Naive thymus-derived CD8-positive, alpha-beta T cell (primary cell): Measurements from ENCODE around the gene NET1. TPM values are rescaled to one million over a fixed set of nuclear protein-coding genes. Genes with fewer than 3 reads are reported as not detected.

Experiments used
- ATAC-seq, 2 donors: fragments of 150-1000 bp; cut with Tn5 transposase in 1 of 2; sonication (Bioruptor Pico), chemical (Tn5 transposase) in 1 of 2; 1 replicate in 1 of 2; 2 replicates in 1 of 2; pipeline ENCODE4 v1.10.0; 2021; ENCODE audit warnings: mild to moderate bottlenecking in 2 of 2, moderate library complexity in 2 of 2
- POLR2A ChIA-PET: fragments of 350-600 bp; sonication (Branson Sonifier 250); formaldehyde crosslinking; loops from one replicate; lab custom pipeline; 2021; ENCODE audit warnings: antibody characterized with exemption; lab: Charles Lee
- DNase-seq, 10 donors: peaks; one replicate each; pipeline versions ENCODE4 v3.0.0 to v3.0.0-alpha.2; 2020 to 2022
- H3K27ac Mint-ChIP-seq, 10 donors: one replicate each; pipeline ENCODE4 v1.8.0; 2020 to 2022; ENCODE audit warnings: mild to moderate bottlenecking in 10 of 10, mixed read lengths in 10 of 10, moderate library complexity in 4 of 10, inconsistent platforms in 1 of 10
- H3K27me3 Mint-ChIP-seq, 5 donors: one replicate each; pipeline ENCODE4 v1.8.0; 2021 to 2022; ENCODE audit warnings: mixed read lengths in 5 of 5
- H3K36me3 Mint-ChIP-seq, 3 donors: one replicate each; pipeline ENCODE4 v1.8.0; 2020 to 2022; ENCODE audit warnings: mixed read lengths in 3 of 3, mild to moderate bottlenecking in 2 of 3, inconsistent platforms in 1 of 3
- H3K4me1 Mint-ChIP-seq, 4 donors: one replicate each; pipeline ENCODE4 v1.8.0; 2021 to 2022; ENCODE audit warnings: mixed read lengths in 4 of 4
- H3K4me3 Mint-ChIP-seq, 10 donors: one replicate each; pipeline ENCODE4 v1.8.0; 2020 to 2022; ENCODE audit warnings: mild to moderate bottlenecking in 10 of 10, mixed read lengths in 10 of 10, moderate library complexity in 6 of 10, inconsistent platforms in 1 of 10
- H3K9me3 Mint-ChIP-seq, 9 donors: one replicate each; pipeline ENCODE4 v1.8.0; 2020 to 2022; ENCODE audit warnings: mixed read lengths in 9 of 9, mild to moderate bottlenecking in 3 of 9, inconsistent platforms in 1 of 9, moderate library complexity in 1 of 9
- polyA plus RNA-seq, 3 donors: library from polyadenylated mRNA; unstranded; fragments of 300-500 nt; fragmentation: Illumina TruSeq; gene quantifications; one replicate each; pipeline ENCODE4 v1.2.3, GENCODE V29; 2021
- total RNA-seq, 8 experiments: library from RNA in 2 of 8; stranded (reverse) in 2 of 8; gene quantifications; one replicate each; pipeline ENCODE4 v1.2.3 and lab custom pipeline; 2021 to 2026

Gene NET1
- total and polyA plus RNA-seq, 5 experiments from 2014 or later = 12.6 to 30.4 (median 19.4) TPM

- no peak for DNase-seq
- H3K36me3 Mint-ChIP-seq = peaks cover 0 to 1% (median 0%) of the 10 kb centered on the region in 3 donors
- no peak overlapping the region for H3K4me3 Mint-ChIP-seq
- H3K9me3 Mint-ChIP-seq = no peaks in the 10 kb centered on the region
- peaks cover 3 to 12% (median 8%) of the 10 kb centered on the region in 4 donors for H3K4me1 Mint-ChIP-seq
- ATAC-seq = no peak
- POLR2A ChIA-PET = no interaction called here
- peaks cover 0 to 3% (median 0%) of the 10 kb centered on the region in 5 donors for H3K27me3 Mint-ChIP-seq
- H3K27ac Mint-ChIP-seq = no peak overlapping the region
These were observed 20.8 kb downstream of the NET1 start for GRCh38 chr10:5433182-5433581.

GRCh38 chr10:5434017-5434753 is 21.8 kb downstream of the NET1 start:
- DNase-seq (peak in 3 of 10 donors; percentile 37 to 47 (median 41)), ATAC-seq (peak; percentile 57 to 73)
- Mint-ChIP-seq H3K4me1 (peaks cover 3 to 12% (median 8%) of the 10 kb centered on the region in 4 donors), H3K27ac (peak overlapping the region in 2 of 10 donors; percentile 29 to 58), H3K27me3 (peaks cover 0 to 7% (median 1%) of the 10 kb centered on the region in 5 donors), H3K36me3 (peaks cover 0 to 1% (median 0%) of the 10 kb centered on the region in 3 donors), H3K9me3 (no peaks in the 10 kb centered on the region), H3K4me3 (peak overlapping the region in 4 of 10 donors; percentile 31 to 73 (median 48))
- POLR2A ChIA-PET = no interaction called here

GRCh38 chr10:5435328-5435727 is 23.0 kb downstream of the NET1 start:
- POLR2A ChIA-PET = no interaction called here

GRCh38 chr10:5440206-5440605 is 27.8 kb downstream of the NET1 start:
- DNase-seq (no peak), ATAC-seq (no peak)
- POLR2A ChIA-PET = no interaction called here
- Mint-ChIP-seq H3K4me1 (peaks cover 0 to 3% (median under 1%) of the 10 kb centered on the region in 4 donors), H3K9me3 (no peaks in the 10 kb centered on the region), H3K27ac (no peak overlapping the region), H3K27me3 (peaks cover 0 to 8% (median 0%) of the 10 kb centered on the region in 5 donors), H3K36me3 (no peaks in the 10 kb centered on the region), H3K4me3 (no peak overlapping the region)

More at GRCh38 chr10:5435328-5435727, 23.0 kb downstream of the NET1 start:
- Mint-ChIP-seq H3K9me3 (no peaks in the 10 kb centered on the region), H3K27ac (no peak overlapping the region), H3K36me3 (peaks cover 0 to 1% (median 0%) of the 10 kb centered on the region in 3 donors), H3K4me1 (peaks cover 3 to 12% (median 8%) of the 10 kb centered on the region in 4 donors), H3K27me3 (peaks cover 0 to 8% (median 1%) of the 10 kb centered on the region in 5 donors), H3K4me3 (no peak overlapping the region)
- DNase-seq (no peak), ATAC-seq (no peak)

- Mint-ChIP-seq H3K4me1 (peaks cover 0 to 3% (median 2%) of the 10 kb centered on the region in 4 donors), H3K27ac (no peak overlapping the region), H3K27me3 (peaks cover 0 to 8% (median 0%) of the 10 kb centered on the region in 5 donors), H3K36me3 (no peaks in the 10 kb centered on the region), H3K9me3 (no peaks in the 10 kb centered on the region), H3K4me3 (no peak overlapping the region)
- no peak for ATAC-seq
- POLR2A ChIA-PET = interaction anchor here (0.7 kb wide), 1 partner anchor 166 kb away, joined by 4 read pairs; no protein-coding TSS in a partner anchor
- DNase-seq = no peak
These were observed 28.7 kb downstream of the NET1 start for GRCh38 chr10:5441106-5441505.

GRCh38 chr10:5442065-5442989 is 30.0 kb downstream of the NET1 start:
- Mint-ChIP-seq H3K4me1 (peaks cover 6 to 13% (median 12%) of the 10 kb centered on the region in 4 donors), H3K27ac (peak overlapping the region in 1 of 10 donors; percentile 57), H3K27me3 (peaks cover 0 to 8% (median 0%) of the 10 kb centered on the region in 5 donors), H3K4me3 (no peak overlapping the region), H3K36me3 (no peaks in the 10 kb centered on the region), H3K9me3 (no peaks in the 10 kb centered on the region)
- POLR2A ChIA-PET = interaction anchor here (1.2 kb wide), 1 partner anchor 181 kb away, joined by 4 read pairs; no protein-coding TSS in a partner anchor
- DNase-seq = peak in 7 of 10 donors; percentile 13 to 65 (median 41)
- peak in 1 of 2 donors; percentile 23 for ATAC-seq

- DNase-seq = no peak
- peaks cover 10 to 20% (median 17%) of the 10 kb centered on the region in 4 donors for H3K4me1 Mint-ChIP-seq
- POLR2A ChIA-PET = interaction anchor here (0.5 to 1.2 kb wide), 2 partner anchors 180 to 409 kb away, joined by 4 to 6 read pairs; no protein-coding TSS in a partner anchor
- no peak overlapping the region for H3K4me3 Mint-ChIP-seq
- H3K9me3 Mint-ChIP-seq = no peaks in the 10 kb centered on the region
- peaks cover 0 to 8% (median 0%) of the 10 kb centered on the region in 5 donors for H3K27me3 Mint-ChIP-seq
- no peaks in the 10 kb centered on the region for H3K36me3 Mint-ChIP-seq
- H3K27ac Mint-ChIP-seq = no peak overlapping the region
- no peak for ATAC-seq
These were observed 30.6 kb downstream of the NET1 start for GRCh38 chr10:5442990-5443370.

- Mint-ChIP-seq H3K36me3 (no peaks in the 10 kb centered on the region), H3K27ac (no peak overlapping the region), H3K4me1 (peaks cover 10 to 24% (median 19%) of the 10 kb centered on the region in 4 donors), H3K4me3 (no peak overlapping the region), H3K27me3 (peaks cover 0 to 8% (median 0%) of the 10 kb centered on the region in 5 donors), H3K9me3 (no peaks in the 10 kb centered on the region)
- no peak for ATAC-seq
- POLR2A ChIA-PET = interaction anchor here (0.5 kb wide), 1 partner anchor 408 kb away, joined by 6 read pairs; no protein-coding TSS in a partner anchor
- no peak for DNase-seq
These were observed 31.1 kb downstream of the NET1 start for GRCh38 chr10:5443429-5443828.

- no peaks in the 10 kb centered on the region for H3K36me3 Mint-ChIP-seq
- POLR2A ChIA-PET = no interaction called here
- H3K27ac Mint-ChIP-seq = peak overlapping the region in 2 of 10 donors; percentile 14 to 60
- no peak overlapping the region for H3K4me3 Mint-ChIP-seq
- no peaks in the 10 kb centered on the region for H3K9me3 Mint-ChIP-seq
- H3K4me1 Mint-ChIP-seq = peaks cover 10 to 35% (median 24%) of the 10 kb centered on the region in 4 donors
- no peak for ATAC-seq
- no peak for DNase-seq
- H3K27me3 Mint-ChIP-seq = no peaks in the 10 kb centered on the region
These were observed 32.6 kb downstream of the NET1 start for GRCh38 chr10:5445006-5445405.

GRCh38 chr10:5446390-5446926 is 34.1 kb downstream of the NET1 start:
- Mint-ChIP-seq H3K4me1 (peaks cover 10 to 36% (median 24%) of the 10 kb centered on the region in 4 donors), H3K4me3 (peak overlapping the region; percentile 76 to 94 (median 89)), H3K27me3 (no peaks in the 10 kb centered on the region), H3K27ac (peak overlapping the region; percentile 49 to 95 (median 85)), H3K36me3 (peaks cover 0 to under 1% (median 0%) of the 10 kb centered on the region in 3 donors), H3K9me3 (no peaks in the 10 kb centered on the region)
- DNase-seq (peak; percentile 53 to 87 (median 75)), ATAC-seq (peak; percentile 78 to 89)
- POLR2A ChIA-PET = interaction anchor here (0.6 to 3.1 kb wide), 5 partner anchors 102 to 1217 kb away, joined by 3 to 39 read pairs (median 3); no protein-coding TSS in a partner anchor

GRCh38 chr10:5447056-5447455 is 34.7 kb downstream of the NET1 start:
- peak; percentile 13 to 15 for ATAC-seq

More at GRCh38 chr10:5447056-5447455, 34.7 kb downstream of the NET1 start:
- POLR2A ChIA-PET = interaction anchor here (0.6 to 3.1 kb wide), 6 partner anchors 11 to 1218 kb away, joined by 3 to 39 read pairs (median 3); partner anchors contain the start of gene GDI2
- Mint-ChIP-seq H3K27ac (peak overlapping the region in 9 of 10 donors; percentile 6 to 90 (median 54)), H3K4me3 (peak overlapping the region; percentile 76 to 94 (median 89)), H3K36me3 (peaks cover 0 to 7% (median 0%) of the 10 kb centered on the region in 3 donors), H3K9me3 (no peaks in the 10 kb centered on the region), H3K4me1 (peaks cover 12 to 36% (median 24%) of the 10 kb centered on the region in 4 donors), H3K27me3 (no peaks in the 10 kb centered on the region)
- DNase-seq = no peak
